KOPT-K1 (cell line): ENCODE results near the gene IRAK3.
"Not testable (repeated sequence)": the region's sequence is repeated elsewhere in the genome, so short reads cannot be mapped to it uniquely, and the experiment has no call there.

Source experiments
- H3K27ac ChIP-seq: fragments of 200-600 bp; sonication (generic); 2 replicates; pipeline ENCODE4 v1.5.1; 2016; ENCODE audit warnings: antibody characterized with exemption, mild to moderate bottlenecking, low read depth, low read length; ENCODE audit not compliant: poor library complexity, severe bottlenecking
- H3K36me3 ChIP-seq: fragments of 200-600 bp; sonication (generic); 2 replicates; pipeline ENCODE4 v1.5.1; 2017; ENCODE audit warnings: antibody characterized with exemption, mild to moderate bottlenecking, low read length, moderate library complexity; ENCODE audit not compliant: insufficient read depth
- H3K9me3 ChIP-seq: fragments of 200-600 bp; sonication (generic); 2 replicates; pipeline ENCODE4 v1.5.1; 2017; ENCODE audit warnings: antibody characterized with exemption, low read length, mild to moderate bottlenecking; ENCODE audit not compliant: insufficient read depth, poor library complexity, severe bottlenecking

Gene IRAK3

GRCh38 chr12:66189889-66190288 lies 875 bp downstream of the IRAK3 start:
- H3K27ac ChIP-seq: no peak overlapping the region
- no peaks in the 10 kb centered on the region for H3K36me3 ChIP-seq
- no peaks in the 10 kb centered on the region for H3K9me3 ChIP-seq

- H3K36me3 ChIP-seq: no peaks in the 10 kb centered on the region
- H3K9me3 ChIP-seq: no peaks in the 10 kb centered on the region
- no peak overlapping the region for H3K27ac ChIP-seq
Observed at GRCh38 chr12:66190519-66191370, 1.7 kb downstream of the IRAK3 start.

DNA sequence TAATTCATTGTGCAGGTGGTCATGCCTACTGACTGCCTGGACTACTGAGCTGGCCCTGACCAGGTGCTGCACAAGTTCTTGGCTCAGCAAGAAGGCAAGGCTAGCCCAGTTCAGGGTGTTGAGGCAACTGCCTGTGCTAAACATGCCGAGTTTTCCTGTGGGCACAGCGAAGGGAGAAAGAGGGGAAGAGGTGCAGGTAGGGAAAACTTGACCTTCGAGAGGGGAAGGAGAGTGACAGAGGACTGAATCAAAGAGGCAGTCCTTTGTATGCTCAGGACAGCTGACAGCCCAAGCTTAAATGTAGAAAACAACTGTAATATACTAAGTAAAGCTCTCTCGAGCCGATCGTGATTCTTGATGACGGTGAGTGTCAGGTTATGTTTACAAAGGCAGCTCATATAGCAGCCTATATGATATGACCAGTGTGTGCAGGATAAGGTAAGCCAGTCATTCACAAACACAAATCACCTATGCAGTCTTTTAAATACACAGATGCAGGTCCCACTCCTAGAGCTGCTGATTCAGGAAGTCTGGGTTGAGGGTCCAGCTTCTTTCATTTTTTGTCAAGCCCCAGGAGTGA lies 2.6 kb downstream of the IRAK3 start:
- Histone ChIP-seq H3K9me3 (no peaks in the 10 kb centered on the region), H3K27ac (no peak overlapping the region), H3K36me3 (no peaks in the 10 kb centered on the region)

- Histone ChIP-seq H3K36me3 (no peaks in the 10 kb centered on the region), H3K27ac (no peak overlapping the region), H3K9me3 (no peaks in the 10 kb centered on the region)
Observed at GRCh38 chr12:66194122-66194521, 5.1 kb downstream of the IRAK3 start.

DNA sequence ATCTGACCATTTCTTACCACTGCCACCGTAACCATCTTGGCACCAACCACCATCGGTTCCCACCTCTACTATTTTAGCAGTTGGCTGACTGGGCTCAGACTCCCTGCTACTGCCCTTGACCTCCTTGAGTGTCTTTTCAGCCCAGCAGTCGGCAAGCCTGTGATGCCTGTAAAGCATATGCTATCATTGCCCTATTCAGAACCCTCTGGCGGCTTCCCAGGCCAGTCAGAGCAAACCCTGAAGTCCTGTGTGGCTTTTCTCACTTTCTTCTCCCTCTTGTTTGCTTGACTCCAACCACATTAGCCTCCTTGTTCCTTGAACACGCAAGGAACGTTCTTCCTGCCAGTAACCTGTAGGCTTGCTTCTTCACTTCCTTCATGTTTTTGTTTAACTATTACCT lies 6.2 kb downstream of the IRAK3 start:
- peaks cover 5% of the 10 kb centered on the region for H3K9me3 ChIP-seq

DNA sequence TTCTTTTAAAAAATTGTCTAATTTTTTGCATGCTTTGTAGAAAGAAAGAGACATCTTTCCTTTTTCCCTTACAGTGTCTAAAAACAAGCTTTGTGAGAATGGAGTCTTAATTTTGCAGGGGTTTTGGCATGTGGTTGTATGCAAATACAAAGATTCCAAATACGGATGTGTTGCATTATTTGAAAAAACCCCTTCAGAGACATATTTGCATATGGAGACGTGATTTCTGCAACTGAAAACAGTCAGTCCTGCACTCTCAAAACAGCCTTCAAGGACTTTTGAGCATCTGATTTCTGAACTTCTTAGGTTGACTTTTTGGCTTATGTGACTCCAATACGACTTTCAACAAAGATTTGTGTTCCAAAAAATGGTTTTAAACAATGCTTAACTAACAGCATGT lies 7.8 kb downstream of the IRAK3 start:
- Histone ChIP-seq H3K36me3 (no peaks in the 10 kb centered on the region), H3K27ac (no peak overlapping the region), H3K9me3 (peaks cover 6% of the 10 kb centered on the region)

More for the DNA sequence above, 6.2 kb downstream of the IRAK3 start:
- no peak overlapping the region for H3K27ac ChIP-seq
- H3K36me3 ChIP-seq: no peaks in the 10 kb centered on the region

DNA sequence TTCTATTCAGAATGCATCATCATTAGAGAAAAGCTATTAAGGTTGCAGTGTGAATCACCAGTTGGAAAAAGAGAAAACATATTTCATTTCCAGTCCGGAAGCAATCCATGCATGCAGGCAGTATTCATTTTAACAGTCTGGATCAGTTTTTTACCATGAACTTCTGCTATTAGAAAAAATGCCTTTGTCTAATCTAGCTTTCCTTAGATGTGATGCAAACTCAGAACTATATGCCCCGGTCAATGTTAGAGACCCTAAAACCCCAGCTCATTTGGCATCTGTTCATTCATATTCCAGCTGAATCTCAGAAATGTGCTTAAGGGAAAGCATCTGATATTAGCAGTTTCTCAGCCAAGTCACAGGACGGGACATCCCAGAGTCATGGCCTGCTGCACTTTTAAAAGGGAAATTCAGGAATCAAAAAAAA lies 8.5 kb downstream of the IRAK3 start:
- no peaks in the 10 kb centered on the region for H3K36me3 ChIP-seq
- H3K27ac ChIP-seq: no peak overlapping the region
- H3K9me3 ChIP-seq: peaks cover 6% of the 10 kb centered on the region

- H3K9me3 ChIP-seq: peaks cover 6% of the 10 kb centered on the region
- no peak overlapping the region for H3K27ac ChIP-seq
Observed at GRCh38 chr12:66199141-66199540, 10.1 kb downstream of the IRAK3 start.

GRCh38 chr12:66199831-66200509 lies 11.0 kb downstream of the IRAK3 start:
- peaks cover 6% of the 10 kb centered on the region for H3K9me3 ChIP-seq
- H3K36me3 ChIP-seq: no peaks in the 10 kb centered on the region
- no peak overlapping the region for H3K27ac ChIP-seq

More at GRCh38 chr12:66199141-66199540, 10.1 kb downstream of the IRAK3 start:
- H3K36me3 ChIP-seq: no peaks in the 10 kb centered on the region

- no peaks in the 10 kb centered on the region for H3K36me3 ChIP-seq
- H3K27ac ChIP-seq: no peak overlapping the region
- H3K9me3 ChIP-seq: peaks cover 6% of the 10 kb centered on the region
Observed at GRCh38 chr12:66203820-66204219, 14.8 kb downstream of the IRAK3 start.

GRCh38 chr12:66206141-66206540 lies 17.1 kb downstream of the IRAK3 start:
- Histone ChIP-seq H3K27ac (no peak overlapping the region), H3K36me3 (no peaks in the 10 kb centered on the region), H3K9me3 (no peaks in the 10 kb centered on the region)

DNA sequence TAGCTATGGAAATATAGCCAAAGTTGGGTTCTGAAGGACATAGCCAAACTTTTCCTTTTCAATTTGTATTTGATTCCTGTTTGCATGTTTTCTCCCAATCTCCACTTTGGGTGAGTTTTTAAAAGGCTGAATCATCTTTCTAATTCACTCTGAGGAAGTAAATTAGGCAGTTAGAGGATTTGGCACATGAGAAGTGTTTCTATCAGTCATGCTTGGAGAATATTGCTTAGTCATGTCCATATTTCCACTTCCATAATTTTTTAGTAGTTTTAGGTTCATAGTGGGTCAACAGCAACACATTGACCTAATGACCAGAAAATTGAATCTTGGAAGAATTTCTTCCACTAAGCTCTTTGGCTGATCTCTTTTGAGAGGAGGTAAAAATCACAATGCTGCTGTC lies 21.8 kb downstream of the IRAK3 start:
- Histone ChIP-seq H3K9me3 (no peaks in the 10 kb centered on the region), H3K36me3 (no peaks in the 10 kb centered on the region), H3K27ac (no peak overlapping the region)

GRCh38 chr12:66211573-66211972 lies 22.6 kb downstream of the IRAK3 start:
- H3K27ac ChIP-seq, H3K9me3 ChIP-seq, H3K36me3 ChIP-seq: not testable (repeated sequence)

GRCh38 chr12:66213011-66213410 lies 24.0 kb downstream of the IRAK3 start:
- H3K27ac ChIP-seq, H3K36me3 ChIP-seq, H3K9me3 ChIP-seq: not testable (repeated sequence)

GRCh38 chr12:66217342-66217917 lies 28.4 kb downstream of the IRAK3 start:
- no peaks in the 10 kb centered on the region for H3K36me3 ChIP-seq
- H3K27ac ChIP-seq: no peak overlapping the region
- peaks cover 21% of the 10 kb centered on the region for H3K9me3 ChIP-seq
